Measurements from ENCODE around the gene CRTC3. TPM values are rescaled to one million over a fixed set of nuclear protein-coding genes. Genes with fewer than 3 reads are reported as not detected.
A peak's percentile ranks its signal among the peaks of the same experiment; 100 is the strongest.

CRTC3 gene
- total RNA-seq, 2 experiments from 2014 or later: 86.0 to 89.3 TPM

- Mint-ChIP-seq H3K27me3 (no peaks in the 10 kb centered on the region), H3K27ac (no peak overlapping the region), H3K9me3 (no peaks in the 10 kb centered on the region), H3K4me3 (no peak overlapping the region), H3K36me3 (ENCODE audit: low read depth) (peaks cover 60% of the 10 kb centered on the region), H3K4me1 (peaks cover 38% of the 10 kb centered on the region)
- no peak for DNase-seq
- ChIA-PET CTCF (interaction anchor here (0.7 kb wide), 1 partner anchor 16 kb away, joined by 5 read pairs; no protein-coding TSS in a partner anchor), POLR2A (no interaction called here)
Observed at GRCh38 chr15:90553248-90553745, 23.6 kb downstream of the CRTC3 start.

- ChIA-PET POLR2A (interaction anchor here (0.6 to 1.7 kb wide), 3 partner anchors 17 to 19 kb away, joined by 3 to 4 read pairs (median 3); no protein-coding TSS in a partner anchor), CTCF (interaction anchor here (1.2 to 2.1 kb wide), 3 partner anchors 18 to 264 kb away, joined by 3 to 7 read pairs (median 6); no protein-coding TSS in a partner anchor)
- H3K4me3 Mint-ChIP-seq: no peak overlapping the region
- peaks cover 63% of the 10 kb centered on the region for H3K4me1 Mint-ChIP-seq
- no peaks in the 10 kb centered on the region for H3K9me3 Mint-ChIP-seq
- no peaks in the 10 kb centered on the region for H3K27me3 Mint-ChIP-seq
- H3K36me3 Mint-ChIP-seq (ENCODE audit: low read depth): peaks cover 68% of the 10 kb centered on the region
- H3K27ac Mint-ChIP-seq: peak overlapping the region; percentile 22
- DNase-seq: no peak
Observed at GRCh38 chr15:90557186-90558084, 27.7 kb downstream of the CRTC3 start.

GRCh38 chr15:90558171-90558573 is 28.4 kb downstream of the CRTC3 start:
- no peaks in the 10 kb centered on the region for H3K9me3 Mint-ChIP-seq
- H3K27me3 Mint-ChIP-seq: no peaks in the 10 kb centered on the region
- no peak for DNase-seq
- H3K4me3 Mint-ChIP-seq: no peak overlapping the region
- H3K27ac Mint-ChIP-seq: no peak overlapping the region
- peaks cover 64% of the 10 kb centered on the region for H3K36me3 Mint-ChIP-seq (ENCODE audit: low read depth)
- ChIA-PET POLR2A (interaction anchor here (0.7 kb wide), 1 partner anchor 34 kb away, joined by 3 read pairs; no protein-coding TSS in a partner anchor), CTCF (no interaction called here)
- peaks cover 67% of the 10 kb centered on the region for H3K4me1 Mint-ChIP-seq

GRCh38 chr15:90559119-90559518 is 29.4 kb downstream of the CRTC3 start:
- ChIA-PET CTCF (no interaction called here), POLR2A (no interaction called here)
- no peak overlapping the region for H3K4me3 Mint-ChIP-seq
- H3K36me3 Mint-ChIP-seq (ENCODE audit: low read depth): peaks cover 61% of the 10 kb centered on the region
- H3K27ac Mint-ChIP-seq: no peak overlapping the region
- H3K27me3 Mint-ChIP-seq: no peaks in the 10 kb centered on the region
- no peak for DNase-seq
- H3K9me3 Mint-ChIP-seq: no peaks in the 10 kb centered on the region
- H3K4me1 Mint-ChIP-seq: peaks cover 70% of the 10 kb centered on the region

- Mint-ChIP-seq H3K36me3 (ENCODE audit: low read depth) (peaks cover 60% of the 10 kb centered on the region), H3K27me3 (no peaks in the 10 kb centered on the region), H3K27ac (peak overlapping the region; percentile 42), H3K4me1 (peaks cover 80% of the 10 kb centered on the region), H3K9me3 (no peaks in the 10 kb centered on the region), H3K4me3 (no peak overlapping the region)
- POLR2A ChIA-PET: interaction anchor here (0.7 to 3.1 kb wide), 7 partner anchors 9 to 38 kb away, joined by 3 to 22 read pairs (median 12); partner anchors contain the start of gene CRTC3
- no peak for DNase-seq
- CTCF ChIA-PET: interaction anchor here (0.6 to 1.3 kb wide), 4 partner anchors 9 to 346 kb away, joined by 3 to 4 read pairs (median 4); no protein-coding TSS in a partner anchor
Observed at GRCh38 chr15:90560229-90560776, 30.6 kb downstream of the CRTC3 start.

GRCh38 chr15:90561344-90562244 is 31.9 kb downstream of the CRTC3 start:
- Mint-ChIP-seq H3K27me3 (no peaks in the 10 kb centered on the region), H3K9me3 (no peaks in the 10 kb centered on the region), H3K4me3 (no peak overlapping the region), H3K36me3 (ENCODE audit: low read depth) (peaks cover 65% of the 10 kb centered on the region), H3K27ac (peak overlapping the region; percentile 56), H3K4me1 (peaks cover 88% of the 10 kb centered on the region)
- ChIA-PET POLR2A (interaction anchor here (0.7 to 3.1 kb wide), 15 partner anchors 9 to 341 kb away, joined by 3 to 22 read pairs (median 3); partner anchors contain the start of genes CRTC3, IQGAP1 and MAN2A2), CTCF (interaction anchor here (0.6 to 1.5 kb wide), 7 partner anchors 8 to 37 kb away, joined by 3 to 6 read pairs (median 4); no protein-coding TSS in a partner anchor)
- DNase-seq: no peak

GRCh38 chr15:90562669-90563068 is 32.9 kb downstream of the CRTC3 start:
- DNase-seq: no peak
- Mint-ChIP-seq H3K27ac (peak overlapping the region; percentile 56), H3K9me3 (no peaks in the 10 kb centered on the region), H3K27me3 (no peaks in the 10 kb centered on the region), H3K4me3 (no peak overlapping the region), H3K36me3 (ENCODE audit: low read depth) (peaks cover 59% of the 10 kb centered on the region), H3K4me1 (peaks cover 91% of the 10 kb centered on the region)
- ChIA-PET CTCF (interaction anchor here (0.7 kb wide), 1 partner anchor 41 kb away, joined by 3 read pairs; no protein-coding TSS in a partner anchor), POLR2A (interaction anchor here (1.0 to 3.1 kb wide), 7 partner anchors 13 to 41 kb away, joined by 3 to 22 read pairs (median 12); partner anchors contain the start of gene CRTC3)

- ChIA-PET POLR2A (interaction anchor here (1.0 to 2.4 kb wide), 10 partner anchors 16 to 368 kb away, joined by 3 to 14 read pairs (median 4); partner anchors contain the start of genes BLM and IQGAP1), CTCF (interaction anchor here (0.7 to 2.2 kb wide), 5 partner anchors 10 to 262 kb away, joined by 3 to 9 read pairs (median 3); no protein-coding TSS in a partner anchor)
- Mint-ChIP-seq H3K4me3 (peak overlapping the region; percentile 53), H3K4me1 (peaks cover 90% of the 10 kb centered on the region), H3K27me3 (no peaks in the 10 kb centered on the region), H3K9me3 (no peaks in the 10 kb centered on the region), H3K27ac (peak overlapping the region; percentile 95), H3K36me3 (ENCODE audit: low read depth) (peaks cover 56% of the 10 kb centered on the region)
- DNase-seq: no peak
Observed at GRCh38 chr15:90563463-90563862, 33.7 kb downstream of the CRTC3 start.

GRCh38 chr15:90564051-90564450 is 34.3 kb downstream of the CRTC3 start:
- no peak for DNase-seq
- Mint-ChIP-seq H3K4me3 (peak overlapping the region; percentile 53), H3K4me1 (peaks cover 92% of the 10 kb centered on the region), H3K36me3 (ENCODE audit: low read depth) (peaks cover 55% of the 10 kb centered on the region), H3K9me3 (no peaks in the 10 kb centered on the region), H3K27me3 (no peaks in the 10 kb centered on the region), H3K27ac (peak overlapping the region; percentile 95)
- ChIA-PET POLR2A (interaction anchor here (0.8 to 2.4 kb wide), 11 partner anchors 10 to 368 kb away, joined by 3 to 14 read pairs (median 4); partner anchors contain the start of genes BLM and IQGAP1), CTCF (interaction anchor here (0.5 to 2.2 kb wide), 6 partner anchors 10 to 263 kb away, joined by 3 to 9 read pairs (median 3); no protein-coding TSS in a partner anchor)

- ChIA-PET POLR2A (interaction anchor here (0.8 to 2.4 kb wide), 11 partner anchors 10 to 367 kb away, joined by 3 to 14 read pairs (median 4); partner anchors contain the start of genes BLM and IQGAP1), CTCF (interaction anchor here (0.5 to 2.2 kb wide), 6 partner anchors 9 to 263 kb away, joined by 3 to 9 read pairs (median 3); no protein-coding TSS in a partner anchor)
- Mint-ChIP-seq H3K9me3 (no peaks in the 10 kb centered on the region), H3K4me1 (peaks cover 92% of the 10 kb centered on the region), H3K27me3 (no peaks in the 10 kb centered on the region), H3K4me3 (peak overlapping the region; percentile 9), H3K27ac (peak overlapping the region; percentile 95), H3K36me3 (ENCODE audit: low read depth) (peaks cover 50% of the 10 kb centered on the region)
- no peak for DNase-seq
Observed at GRCh38 chr15:90564590-90564989, 34.9 kb downstream of the CRTC3 start.

GRCh38 chr15:90565866-90566265 is 36.1 kb downstream of the CRTC3 start:
- Mint-ChIP-seq H3K4me1 (peaks cover 90% of the 10 kb centered on the region), H3K36me3 (ENCODE audit: low read depth) (peaks cover 46% of the 10 kb centered on the region), H3K27ac (peak overlapping the region; percentile 62), H3K27me3 (no peaks in the 10 kb centered on the region), H3K9me3 (no peaks in the 10 kb centered on the region), H3K4me3 (no peak overlapping the region)
- POLR2A ChIA-PET: interaction anchor here (1.1 to 1.3 kb wide), 2 partner anchors 36 to 53 kb away, joined by 3 read pairs; no protein-coding TSS in a partner anchor
- CTCF ChIA-PET: no interaction called here
- no peak for DNase-seq

Data from activated CD4-positive, alpha-beta memory T cell treated with anti-CD3 and anti-CD28 coated beads, Interleukin-2, amount 10 ng/mL, durations not matched to agents 7 days and 5 days (primary cell).